Body of pancreas (tissue), 4 donors: ENCODE measurements around the gene PRIMA1. TPM values are rescaled to one million over a fixed set of nuclear protein-coding genes. Genes with fewer than 3 reads are reported as not detected.

Experiments
- ATAC-seq: fragments of 150-250 bp; one replicate; pipeline ENCODE4 v1.9.1; 2016
- DNase-seq, 4 donors: peaks; one replicate each; pipeline ENCODE4 v3.0.0-alpha.2; 2019
- H3K27ac ChIP-seq, 4 donors: fragments of 200-600 bp; sonication (generic); 1 replicate in 3 of 4; 2 replicates in 1 of 4; pipeline versions ENCODE4 v1.5.1 to v1.6.1; 2016 to 2019; ENCODE audit warnings: mild to moderate bottlenecking in 1 of 4, mixed read lengths in 1 of 4, moderate library complexity in 1 of 4
- H3K27me3 ChIP-seq, 2 donors: fragments of 200-600 bp; sonication (generic); one replicate each; pipeline ENCODE4 v1.6.0; 2016; ENCODE audit warnings: mild to moderate bottlenecking in 1 of 2
- H3K36me3 ChIP-seq, 2 donors: fragments of 200-600 bp; sonication (generic); replicated peaks in 1 of 2; 2 replicates each; pipeline ENCODE4 v1.5.1; 2016; ENCODE audit warnings: low read depth in 2 of 2; ENCODE audit not compliant: insufficient read depth in 1 of 2
- H3K4me1 ChIP-seq: fragments of 200-600 bp; sonication (generic); one replicate; pipeline ENCODE4 v1.6.0; 2016
- H3K4me3 ChIP-seq, 2 donors: fragments of 200-600 bp; sonication (generic); 1 replicate in 1 of 2; 2 replicates in 1 of 2; pipeline ENCODE4 v1.5.1; 2016 to 2019
- H3K9me3 ChIP-seq, 3 donors: fragments of 200-600 bp; sonication (generic); 1 replicate in 2 of 3; 2 replicates in 1 of 3; pipeline ENCODE4 v1.5.1; 2016
- POLR2A ChIP-seq, 3 donors: fragments of 450-650 bp; IDR thresholded peaks; one replicate each; pipeline ENCODE4 v1.6.1; 2016; ENCODE audit warnings: antibody characterized with exemption in 3 of 3, mild to moderate bottlenecking in 2 of 3
- WGBS, 2 donors: methylation state at CpG; one replicate each; pipeline ENCODE4 v1.1.5; 2017; 5-methylcytosine and 5-hydroxymethylcytosine counted together
- intact Hi-C: fragments of 100-400 bp; cut with DNase I; formaldehyde crosslinking; loops from one replicate; pipeline ENCODE4 v1.15.1; 2023
- total RNA-seq, 2 donors: library from RNA; depleted of rRNA; stranded (reverse); fragments of >200 nt; gene quantifications; one replicate each; pipeline ENCODE4 v1.1.0, GENCODE V29; 2016
- TF ChIP-seq, protein P1 (sequence below), 7 experiments: fragments of 450-650 bp in 4 of 7; fragments of 200-600 bp in 3 of 7; sonication (generic) in 3 of 7; IDR thresholded peaks; one replicate each; pipeline ENCODE4 v1.5.1; 2016 to 2019; ENCODE audit warnings: antibody characterized with exemption in 7 of 7

The PRIMA1 gene
- total RNA-seq, 2 donors from 2014 or later = 0.26 to 0.33 TPM

DNA sequence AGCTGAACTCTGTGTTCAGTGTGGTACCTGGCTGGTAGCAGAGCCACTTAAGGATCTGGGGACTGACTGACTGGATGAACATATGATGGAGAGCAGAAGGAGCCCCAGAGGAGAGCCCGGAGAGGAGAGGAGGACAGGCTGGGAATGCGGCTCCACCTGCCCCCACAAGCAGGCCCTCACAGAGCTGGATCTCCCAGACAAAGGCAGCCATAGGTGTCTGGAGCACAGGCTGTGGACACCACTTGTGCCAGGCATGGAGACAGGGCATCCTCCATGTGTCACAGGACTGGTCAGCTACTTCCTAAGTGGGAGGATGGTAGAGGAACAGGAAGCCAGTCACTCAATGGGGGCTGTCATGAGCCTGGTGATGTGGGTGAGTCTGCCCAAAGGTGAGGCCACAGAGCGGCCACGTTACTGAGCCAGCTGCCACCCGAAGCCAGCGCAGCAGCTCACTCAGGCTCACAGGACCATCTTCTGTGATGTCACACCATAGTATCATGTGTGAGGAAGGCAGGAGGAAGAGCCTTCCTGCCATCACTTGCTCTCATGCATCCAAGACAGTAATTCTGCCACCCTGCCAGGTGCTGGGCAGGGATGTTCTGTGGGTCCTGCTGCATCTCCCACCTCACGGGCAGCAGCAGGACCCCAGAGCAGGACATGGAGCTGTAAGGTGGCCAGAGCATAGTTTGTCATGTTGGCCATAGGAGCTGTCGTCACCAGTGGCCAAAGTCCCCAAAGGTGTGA, 72.1 kb downstream of the PRIMA1 start:
- H3K27ac ChIP-seq = no peak overlapping the region
- no peaks in the 10 kb centered on the region for H3K27me3 ChIP-seq
- ATAC-seq (no peak), DNase-seq (no peak)
- no peaks in the 10 kb centered on the region for H3K4me1 ChIP-seq
- H3K36me3 ChIP-seq = no peaks in the 10 kb centered on the region
- TF ChIP-seq, protein P1, sequence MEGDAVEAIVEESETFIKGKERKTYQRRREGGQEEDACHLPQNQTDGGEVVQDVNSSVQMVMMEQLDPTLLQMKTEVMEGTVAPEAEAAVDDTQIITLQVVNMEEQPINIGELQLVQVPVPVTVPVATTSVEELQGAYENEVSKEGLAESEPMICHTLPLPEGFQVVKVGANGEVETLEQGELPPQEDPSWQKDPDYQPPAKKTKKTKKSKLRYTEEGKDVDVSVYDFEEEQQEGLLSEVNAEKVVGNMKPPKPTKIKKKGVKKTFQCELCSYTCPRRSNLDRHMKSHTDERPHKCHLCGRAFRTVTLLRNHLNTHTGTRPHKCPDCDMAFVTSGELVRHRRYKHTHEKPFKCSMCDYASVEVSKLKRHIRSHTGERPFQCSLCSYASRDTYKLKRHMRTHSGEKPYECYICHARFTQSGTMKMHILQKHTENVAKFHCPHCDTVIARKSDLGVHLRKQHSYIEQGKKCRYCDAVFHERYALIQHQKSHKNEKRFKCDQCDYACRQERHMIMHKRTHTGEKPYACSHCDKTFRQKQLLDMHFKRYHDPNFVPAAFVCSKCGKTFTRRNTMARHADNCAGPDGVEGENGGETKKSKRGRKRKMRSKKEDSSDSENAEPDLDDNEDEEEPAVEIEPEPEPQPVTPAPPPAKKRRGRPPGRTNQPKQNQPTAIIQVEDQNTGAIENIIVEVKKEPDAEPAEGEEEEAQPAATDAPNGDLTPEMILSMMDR (IDR thresholded peaks at IDR 0.05) = no peak
- TF ChIP-seq POLR2A (IDR thresholded peaks at IDR 0.05) = no peak
- 54 to 72% methylated on average over 3 to 8 of the region's 8 CpGs for WGBS, 2 donors
- no peak overlapping the region for H3K4me3 ChIP-seq
- no peaks in the 10 kb centered on the region for H3K9me3 ChIP-seq
- intact Hi-C loops = no loop called here

DNA sequence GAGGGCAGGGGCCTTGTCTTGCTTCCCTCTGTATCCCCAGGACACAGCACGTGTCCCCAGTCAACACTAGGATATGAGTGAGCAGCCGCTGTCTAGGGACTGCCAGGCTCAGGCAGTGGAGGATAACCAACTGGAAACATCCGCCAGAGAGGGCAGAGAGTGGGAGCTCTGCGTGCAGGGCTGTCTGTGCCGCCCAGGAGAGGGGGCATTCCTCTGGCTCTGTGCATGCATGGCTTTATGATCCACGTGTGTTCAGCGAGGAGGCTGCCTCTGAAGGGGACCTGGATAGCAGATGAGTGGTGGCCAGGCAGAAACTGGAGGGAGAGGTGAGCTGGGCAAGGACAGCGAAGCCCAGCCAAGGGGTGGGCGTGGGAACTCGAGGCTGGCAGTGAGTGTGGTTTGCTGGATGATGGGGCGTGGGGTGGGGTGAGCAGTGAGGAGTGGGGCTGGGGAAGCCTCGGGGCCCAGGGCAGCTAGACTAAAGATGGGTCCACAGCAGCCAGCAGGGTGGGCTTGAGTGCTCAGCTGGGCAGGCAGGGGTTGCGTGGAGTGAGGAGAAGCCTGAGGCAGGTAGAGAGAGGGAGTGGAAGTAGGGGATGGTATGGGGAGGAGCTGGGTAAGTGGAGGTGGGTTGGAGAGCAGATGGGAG, 72.9 kb downstream of the PRIMA1 start:
- WGBS, 2 donors = 55 to 57% methylated on average over 12 to 13 of the region's 13 CpGs
- H3K27me3 ChIP-seq = no peaks in the 10 kb centered on the region
- no peaks in the 10 kb centered on the region for H3K9me3 ChIP-seq
- no peak for ATAC-seq
- no peak for DNase-seq
- H3K36me3 ChIP-seq = no peaks in the 10 kb centered on the region
- H3K4me1 ChIP-seq = no peaks in the 10 kb centered on the region
- TF ChIP-seq, protein P1 (IDR thresholded peaks at IDR 0.05) = no peak
- no peak for TF ChIP-seq POLR2A (IDR thresholded peaks at IDR 0.05)
- no peak overlapping the region for H3K4me3 ChIP-seq
- intact Hi-C loops = no loop called here
- H3K27ac ChIP-seq = no peak overlapping the region

DNA sequence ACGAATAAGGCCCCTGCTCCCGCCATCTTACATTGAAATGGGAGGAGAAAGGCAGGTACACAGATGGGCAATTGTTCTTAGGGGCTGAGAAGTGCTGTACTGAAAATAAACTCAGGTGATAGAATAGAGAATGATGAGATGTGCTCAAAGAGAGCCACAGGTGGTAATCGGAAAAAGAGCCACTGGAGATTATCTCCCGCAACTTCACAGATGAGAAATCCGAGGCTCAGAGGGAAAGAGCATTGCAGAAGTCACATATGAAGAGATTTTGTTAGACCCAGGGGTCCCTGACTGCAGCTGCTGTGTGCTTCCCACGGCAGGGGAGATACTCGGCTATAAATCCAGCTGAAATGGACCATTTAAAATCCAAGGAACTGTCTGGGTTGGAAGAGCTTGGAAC, 73.7 kb downstream of the PRIMA1 start:
- intact Hi-C loops = no loop called here
- ATAC-seq (no peak), DNase-seq (no peak)
- H3K9me3 ChIP-seq = no peaks in the 10 kb centered on the region
- no peak overlapping the region for H3K27ac ChIP-seq
- no peaks in the 10 kb centered on the region for H3K4me1 ChIP-seq
- no peaks in the 10 kb centered on the region for H3K27me3 ChIP-seq
- no peaks in the 10 kb centered on the region for H3K36me3 ChIP-seq
- H3K4me3 ChIP-seq = no peak overlapping the region
- 43 to 44% methylated on average over 7 of the region's 7 CpGs for WGBS, 2 donors
- TF ChIP-seq, protein P1 (IDR thresholded peaks at IDR 0.05) = no peak
- TF ChIP-seq POLR2A (IDR thresholded peaks at IDR 0.05) = no peak

DNA sequence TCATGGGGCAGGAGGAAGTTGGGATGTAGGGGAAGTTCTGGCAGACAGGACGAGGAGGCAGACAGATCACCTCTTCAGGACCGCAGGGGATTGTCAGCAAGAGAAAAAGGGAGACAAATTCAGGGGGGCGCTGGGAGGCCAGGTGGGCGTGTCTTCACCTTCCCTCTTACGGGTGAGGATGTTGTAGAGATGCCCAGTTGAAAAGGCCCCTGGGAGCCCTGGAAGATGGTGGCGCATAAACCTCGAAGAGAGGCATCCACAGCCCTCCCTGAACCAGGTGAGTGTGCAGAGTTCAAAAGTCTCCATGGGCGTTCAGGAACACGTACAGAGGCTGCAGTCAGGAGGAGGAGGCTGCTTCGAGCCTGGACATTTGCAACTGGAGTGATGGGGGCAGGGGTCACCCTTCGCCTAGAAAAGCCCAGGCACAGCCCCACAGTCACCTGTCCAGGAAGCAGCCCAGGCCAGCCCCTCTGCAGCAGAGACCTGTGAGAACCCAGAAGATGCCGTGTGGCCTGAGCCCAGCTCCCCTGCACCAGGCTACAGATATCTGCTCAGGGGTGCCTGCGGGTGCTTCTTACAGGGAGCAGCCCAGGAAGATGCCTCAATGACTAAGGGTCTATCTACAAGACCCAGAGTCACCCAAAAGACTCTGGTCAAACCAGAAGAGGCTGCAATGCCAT, 74.4 kb downstream of the PRIMA1 start:
- WGBS, 2 donors = 60 to 63% methylated on average over 10 to 13 of the region's 13 CpGs
- no peaks in the 10 kb centered on the region for H3K4me1 ChIP-seq
- H3K27me3 ChIP-seq = no peaks in the 10 kb centered on the region
- DNase-seq (no peak), ATAC-seq (no peak)
- no peak overlapping the region for H3K4me3 ChIP-seq
- H3K36me3 ChIP-seq = no peaks in the 10 kb centered on the region
- no peaks in the 10 kb centered on the region for H3K9me3 ChIP-seq
- TF ChIP-seq, protein P1 (IDR thresholded peaks at IDR 0.05) = no peak
- TF ChIP-seq POLR2A (IDR thresholded peaks at IDR 0.05) = no peak
- intact Hi-C loops = no loop called here
- H3K27ac ChIP-seq = no peak overlapping the region
